Measurements from ENCODE around the gene MCOLN1.

- no peak for TF ChIP-seq YY1 (IDR thresholded peaks at IDR 0.05; ENCODE audit: low read depth)
- TF ChIP-seq EGR1 (IDR thresholded peaks at IDR 0.05) = no peak
- TF ChIP-seq MAX (IDR thresholded peaks at IDR 0.05) = no peak
- no peak for TF ChIP-seq EP300 (IDR thresholded peaks at IDR 0.05; ENCODE audit: borderline replicate concordance)
- TF ChIP-seq TAF1 (IDR thresholded peaks at IDR 0.05; ENCODE audit: low read depth) = no peak
- TF ChIP-seq CEBPB (IDR thresholded peaks at IDR 0.05) = no peak
- TF ChIP-seq TEAD4 (IDR thresholded peaks at IDR 0.05) = no peak
- TF ChIP-seq NFIC (IDR thresholded peaks at IDR 0.05) = no peak
- no peak for TF ChIP-seq ZBTB7A (IDR thresholded peaks at IDR 0.05; ENCODE audit: low read depth)
- TF ChIP-seq CREB1 (IDR thresholded peaks at IDR 0.05; ENCODE audit: low read depth) = no peak
- TF ChIP-seq RAD21 (IDR thresholded peaks at IDR 0.05; ENCODE audit: low read depth) = no peak
- peak; percentile 91 for TF ChIP-seq FOXM1 (IDR thresholded peaks at IDR 0.05; ENCODE audit: borderline replicate concordance, low read depth)
Observed at GRCh38 chr19:7512400-7512851, 10.0 kb upstream of the MCOLN1 start.
